SJCRH30 (cell line): Measurements from ENCODE around the gene FGG. TPM values are rescaled to one million over a fixed set of nuclear protein-coding genes. Genes with fewer than 3 reads are reported as not detected.

Experiments
- DNase-seq, 2 experiments: peaks; one replicate each; pipeline ENCODE4 v3.0.0-alpha.2; 2015 to 2020
- H3K27ac ChIP-seq: fragments of 250-450 bp; sonication (Bioruptor Pico); 2 replicates; pipeline ENCODE4 v1.5.1; 2020; ENCODE audit warnings: mild to moderate bottlenecking, moderate library complexity
- H3K27me3 ChIP-seq: fragments of 250-450 bp; sonication (Bioruptor Pico); 2 replicates; pipeline ENCODE4 v1.5.1; 2020; ENCODE audit warnings: mild to moderate bottlenecking, moderate library complexity
- H3K36me3 ChIP-seq: fragments of 250-450 bp; sonication (Bioruptor Pico); 2 replicates; pipeline ENCODE4 v1.5.1; 2020; ENCODE audit warnings: mild to moderate bottlenecking, moderate library complexity
- H3K4me1 ChIP-seq: fragments of 250-450 bp; sonication (Bioruptor Pico); 2 replicates; pipeline ENCODE4 v1.5.1; 2020; ENCODE audit warnings: mild to moderate bottlenecking, moderate library complexity
- H3K4me3 ChIP-seq: fragments of 250-450 bp; sonication (Bioruptor Pico); 2 replicates; pipeline ENCODE4 v1.5.1; 2020; ENCODE audit warnings: mild to moderate bottlenecking, moderate library complexity
- H3K9me3 ChIP-seq: fragments of 250-450 bp; sonication (Bioruptor Pico); replicated peaks from 2 replicates; pipeline ENCODE4 v1.5.1; 2020; ENCODE audit warnings: mild to moderate bottlenecking, moderate library complexity
- total RNA-seq: library from RNA; depleted of rRNA; stranded (reverse); fragments of >200 nt; shearing (Covaris generic); gene quantifications from 2 replicates; pipeline ENCODE4 v1.2.3, GENCODE V29; 2014

The FGG gene
- total RNA-seq, 1 experiment from 2014 or later, result not detected

DNA sequence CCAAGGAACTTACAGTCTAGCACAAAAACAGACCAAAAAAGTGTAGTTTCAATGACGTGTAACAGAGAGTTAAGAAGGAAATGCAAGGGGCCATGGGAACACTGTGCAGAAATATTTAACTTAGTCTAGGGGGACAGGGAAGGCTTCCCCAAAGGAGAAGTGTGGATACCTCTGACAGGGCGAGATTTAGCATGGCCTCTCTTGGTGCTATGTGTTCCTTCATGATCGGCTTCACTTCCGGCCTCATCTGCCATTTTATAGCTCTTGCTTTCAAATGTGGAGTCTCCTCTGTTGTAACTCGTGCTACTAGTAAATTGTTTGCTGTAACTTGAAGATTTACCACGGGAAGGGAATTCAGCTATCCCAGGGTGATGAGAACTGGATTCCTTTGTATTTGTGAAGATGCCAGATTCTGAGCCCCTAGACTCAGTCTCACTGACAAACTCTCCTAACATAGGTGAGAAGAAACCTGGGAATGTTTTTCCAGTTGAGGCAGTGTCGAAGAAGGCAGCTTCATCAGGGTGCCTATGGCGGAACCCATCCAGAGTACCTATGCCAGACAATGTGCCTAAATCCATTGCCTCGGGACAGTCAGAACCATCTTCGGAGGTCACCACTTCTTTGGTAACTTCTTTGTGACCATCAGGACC, 27.0 kb downstream of the FGG start:
- Histone ChIP-seq H3K27ac (no peak overlapping the region), H3K9me3 (no peaks in the 10 kb centered on the region), H3K27me3 (no peaks in the 10 kb centered on the region), H3K36me3 (no peaks in the 10 kb centered on the region), H3K4me1 (no peaks in the 10 kb centered on the region), H3K4me3 (no peak overlapping the region)
- DNase-seq, result no peak

- no peak for DNase-seq
- H3K9me3 ChIP-seq, result no peaks in the 10 kb centered on the region
- H3K36me3 ChIP-seq, result no peaks in the 10 kb centered on the region
- no peak overlapping the region for H3K4me3 ChIP-seq
- no peaks in the 10 kb centered on the region for H3K27me3 ChIP-seq
- no peaks in the 10 kb centered on the region for H3K4me1 ChIP-seq
- no peak overlapping the region for H3K27ac ChIP-seq
Observed at GRCh38 chr4:154584259-154584658, 28.2 kb downstream of the FGG start.

DNA sequence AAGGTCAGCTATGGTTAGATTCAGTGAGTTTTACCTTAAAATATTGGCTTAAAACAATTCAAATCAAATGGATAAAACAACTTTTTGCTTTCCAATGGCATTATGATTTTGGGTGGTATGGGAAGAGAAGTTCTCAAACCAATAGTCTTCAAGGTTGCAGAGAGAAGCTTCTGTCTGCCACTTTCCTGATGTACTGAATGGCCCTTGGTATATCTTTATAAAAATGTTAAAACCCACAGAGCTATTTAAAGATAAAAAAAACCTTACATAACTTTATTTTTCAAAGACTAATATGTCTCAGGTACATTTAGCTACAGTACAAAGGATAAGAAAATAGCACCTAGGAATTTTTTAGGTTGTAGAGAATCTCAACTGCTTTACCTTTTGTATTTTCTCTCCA, 28.8 kb downstream of the FGG start:
- no peaks in the 10 kb centered on the region for H3K27me3 ChIP-seq

GRCh38 chr4:154583230-154583629, 29.2 kb downstream of the FGG start:
- Histone ChIP-seq H3K9me3 (no peaks in the 10 kb centered on the region), H3K27me3 (no peaks in the 10 kb centered on the region), H3K36me3 (no peaks in the 10 kb centered on the region), H3K4me1 (no peaks in the 10 kb centered on the region), H3K27ac (no peak overlapping the region), H3K4me3 (no peak overlapping the region)
- DNase-seq, result no peak

More for the DNA sequence above, 28.8 kb downstream of the FGG start:
- H3K4me3 ChIP-seq, result no peak overlapping the region
- DNase-seq, result no peak
- no peaks in the 10 kb centered on the region for H3K4me1 ChIP-seq
- no peak overlapping the region for H3K27ac ChIP-seq
- H3K9me3 ChIP-seq, result no peaks in the 10 kb centered on the region
- no peaks in the 10 kb centered on the region for H3K36me3 ChIP-seq

- no peak for DNase-seq
- Histone ChIP-seq H3K27ac (no peak overlapping the region), H3K4me3 (no peak overlapping the region), H3K27me3 (no peaks in the 10 kb centered on the region), H3K4me1 (no peaks in the 10 kb centered on the region), H3K9me3 (no peaks in the 10 kb centered on the region), H3K36me3 (no peaks in the 10 kb centered on the region)
Observed at GRCh38 chr4:154582723-154583122, 29.7 kb downstream of the FGG start.

GRCh38 chr4:154579927-154580326, 32.5 kb downstream of the FGG start:
- no peak overlapping the region for H3K27ac ChIP-seq
- no peaks in the 10 kb centered on the region for H3K9me3 ChIP-seq
- no peaks in the 10 kb centered on the region for H3K4me1 ChIP-seq
- DNase-seq, result no peak
- H3K36me3 ChIP-seq, result no peaks in the 10 kb centered on the region
- no peaks in the 10 kb centered on the region for H3K27me3 ChIP-seq
- no peak overlapping the region for H3K4me3 ChIP-seq

GRCh38 chr4:154578919-154579318, 33.5 kb downstream of the FGG start:
- Histone ChIP-seq H3K27ac (no peak overlapping the region), H3K27me3 (no peaks in the 10 kb centered on the region), H3K36me3 (no peaks in the 10 kb centered on the region), H3K4me3 (no peak overlapping the region), H3K4me1 (no peaks in the 10 kb centered on the region), H3K9me3 (no peaks in the 10 kb centered on the region)
- DNase-seq, result no peak

- no peaks in the 10 kb centered on the region for H3K9me3 ChIP-seq
- no peak for DNase-seq
- no peaks in the 10 kb centered on the region for H3K27me3 ChIP-seq
- no peak overlapping the region for H3K27ac ChIP-seq
- no peak overlapping the region for H3K4me3 ChIP-seq
- H3K36me3 ChIP-seq, result no peaks in the 10 kb centered on the region
- no peaks in the 10 kb centered on the region for H3K4me1 ChIP-seq
Observed at GRCh38 chr4:154577324-154577723, 35.1 kb downstream of the FGG start.

DNA sequence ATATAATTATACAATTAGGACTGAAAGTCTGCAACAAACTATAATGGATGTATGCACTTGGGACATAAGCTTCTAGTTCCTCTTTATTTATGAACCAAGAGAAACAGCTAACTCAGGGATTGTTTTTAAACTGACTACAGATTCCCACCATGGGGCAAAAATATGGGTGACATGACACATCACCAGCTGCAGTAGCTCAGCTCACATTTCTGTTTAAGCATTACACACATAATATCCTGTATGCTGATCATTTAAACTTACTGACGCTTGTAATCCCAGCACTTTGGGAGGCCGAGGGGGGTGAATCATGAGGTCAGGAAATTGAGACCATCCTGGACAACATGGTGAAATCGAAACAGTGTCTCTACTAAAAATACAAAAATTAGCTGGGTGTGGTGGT, 38.1 kb downstream of the FGG start:
- H3K4me1 ChIP-seq, result no peaks in the 10 kb centered on the region
- no peak overlapping the region for H3K27ac ChIP-seq
- no peaks in the 10 kb centered on the region for H3K36me3 ChIP-seq
- H3K4me3 ChIP-seq, result no peak overlapping the region
- no peaks in the 10 kb centered on the region for H3K9me3 ChIP-seq
- no peaks in the 10 kb centered on the region for H3K27me3 ChIP-seq
- DNase-seq, result no peak

DNA sequence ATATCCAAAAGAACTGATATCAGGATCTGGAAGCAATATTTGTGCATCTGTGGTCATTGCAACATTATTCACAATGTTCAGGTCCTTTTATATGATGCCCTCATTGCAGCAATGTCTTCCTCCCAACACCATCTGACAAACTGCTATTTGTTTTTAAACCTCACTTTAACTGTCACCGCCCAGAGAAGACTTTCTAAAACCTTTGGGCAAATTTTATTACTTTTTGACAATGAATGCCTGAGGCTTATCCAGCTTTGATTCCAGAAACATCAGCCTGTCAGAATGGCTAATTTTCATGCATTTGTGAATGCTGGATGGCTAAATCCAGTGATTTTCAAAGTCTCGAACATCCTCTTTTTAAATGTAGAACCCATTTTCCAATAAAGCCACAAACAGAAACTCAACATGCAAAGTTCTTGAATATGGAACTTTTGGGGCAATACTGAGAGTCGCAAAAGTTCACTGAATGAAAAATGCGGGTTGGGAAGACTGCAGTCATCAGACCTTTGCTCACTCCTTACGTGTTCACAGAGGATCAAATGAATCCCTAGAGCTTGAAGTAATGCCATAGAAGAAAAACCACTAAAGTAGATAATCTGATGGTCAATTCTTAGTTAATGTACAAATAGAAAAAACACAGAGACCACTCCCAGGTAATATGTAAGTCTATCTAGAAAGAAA, 39.1 kb downstream of the FGG start:
- Histone ChIP-seq H3K9me3 (no peaks in the 10 kb centered on the region), H3K27me3 (no peaks in the 10 kb centered on the region), H3K4me3 (no peak overlapping the region), H3K27ac (no peak overlapping the region), H3K4me1 (no peaks in the 10 kb centered on the region), H3K36me3 (no peaks in the 10 kb centered on the region)
- DNase-seq, result no peak

DNA sequence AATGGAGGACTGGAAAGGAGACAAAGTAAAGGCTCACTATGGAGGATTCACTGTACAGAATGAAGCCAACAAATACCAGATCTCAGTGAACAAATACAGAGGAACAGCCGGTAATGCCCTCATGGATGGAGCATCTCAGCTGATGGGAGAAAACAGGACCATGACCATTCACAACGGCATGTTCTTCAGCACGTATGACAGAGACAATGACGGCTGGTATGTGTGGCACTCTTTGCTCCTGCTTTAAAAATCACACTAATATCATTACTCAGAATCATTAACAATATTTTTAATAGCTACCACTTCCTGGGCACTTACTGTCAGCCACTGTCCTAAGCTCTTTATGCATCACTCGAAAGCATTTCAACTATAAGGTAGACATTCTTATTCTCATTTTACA, 42.9 kb downstream of the FGG start:
- Histone ChIP-seq H3K4me1 (no peaks in the 10 kb centered on the region), H3K36me3 (no peaks in the 10 kb centered on the region), H3K27me3 (no peaks in the 10 kb centered on the region), H3K9me3 (no peaks in the 10 kb centered on the region), H3K4me3 (no peak overlapping the region), H3K27ac (no peak overlapping the region)
- no peak for DNase-seq

- Histone ChIP-seq H3K27ac (no peak overlapping the region), H3K4me3 (no peak overlapping the region), H3K4me1 (no peaks in the 10 kb centered on the region), H3K36me3 (no peaks in the 10 kb centered on the region), H3K9me3 (no peaks in the 10 kb centered on the region), H3K27me3 (no peaks in the 10 kb centered on the region)
- DNase-seq, result no peak
Observed at GRCh38 chr4:154569028-154569427, 43.4 kb downstream of the FGG start.

DNA sequence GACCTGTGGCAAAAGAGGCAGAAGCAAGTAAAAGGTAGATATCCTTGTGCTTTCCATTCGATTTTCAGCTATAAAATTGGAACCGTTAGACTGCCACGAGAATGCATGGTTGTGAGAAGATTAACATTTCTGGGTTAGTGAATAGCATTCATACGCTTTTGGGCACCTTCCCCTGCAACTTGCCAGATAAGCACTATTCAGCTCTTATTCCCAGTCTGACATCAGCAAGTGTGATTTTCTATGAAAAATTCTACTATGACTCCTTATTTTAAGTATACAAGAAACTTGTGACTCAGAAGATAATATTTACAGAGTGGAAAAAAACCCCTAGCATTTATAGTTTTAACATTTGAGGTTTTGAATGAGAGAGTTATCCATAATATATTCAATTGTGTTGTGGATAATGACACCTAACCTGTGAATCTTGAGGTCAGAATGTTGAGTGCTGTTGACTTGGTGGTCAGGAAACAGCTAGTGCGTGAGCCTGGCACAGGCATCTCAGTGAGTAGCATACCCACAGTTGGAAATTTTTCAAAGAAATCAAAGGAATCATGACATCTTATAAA, 45.7 kb downstream of the FGG start:
- no peak for DNase-seq
- no peak overlapping the region for H3K4me3 ChIP-seq

DNA sequence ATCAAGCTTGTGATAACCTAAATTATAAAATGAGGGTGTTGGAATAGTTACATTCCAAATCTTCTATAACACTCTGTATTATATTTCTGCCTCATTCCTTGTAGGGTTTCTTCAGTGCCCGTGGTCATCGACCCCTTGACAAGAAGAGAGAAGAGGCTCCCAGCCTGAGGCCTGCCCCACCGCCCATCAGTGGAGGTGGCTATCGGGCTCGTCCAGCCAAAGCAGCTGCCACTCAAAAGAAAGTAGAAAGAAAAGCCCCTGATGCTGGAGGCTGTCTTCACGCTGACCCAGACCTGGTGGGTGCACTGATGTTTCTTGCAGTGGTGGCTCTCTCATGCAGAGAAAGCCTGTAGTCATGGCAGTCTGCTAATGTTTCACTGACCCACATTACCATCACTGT, 46.8 kb downstream of the FGG start:
- Histone ChIP-seq H3K36me3 (no peaks in the 10 kb centered on the region), H3K27me3 (no peaks in the 10 kb centered on the region), H3K27ac (no peak overlapping the region), H3K4me3 (no peak overlapping the region), H3K4me1 (no peaks in the 10 kb centered on the region), H3K9me3 (no peaks in the 10 kb centered on the region)
- DNase-seq, result no peak

More for the DNA sequence above, 45.7 kb downstream of the FGG start:
- Histone ChIP-seq H3K9me3 (no peaks in the 10 kb centered on the region), H3K27ac (no peak overlapping the region), H3K27me3 (no peaks in the 10 kb centered on the region), H3K4me1 (no peaks in the 10 kb centered on the region), H3K36me3 (no peaks in the 10 kb centered on the region)

DNA sequence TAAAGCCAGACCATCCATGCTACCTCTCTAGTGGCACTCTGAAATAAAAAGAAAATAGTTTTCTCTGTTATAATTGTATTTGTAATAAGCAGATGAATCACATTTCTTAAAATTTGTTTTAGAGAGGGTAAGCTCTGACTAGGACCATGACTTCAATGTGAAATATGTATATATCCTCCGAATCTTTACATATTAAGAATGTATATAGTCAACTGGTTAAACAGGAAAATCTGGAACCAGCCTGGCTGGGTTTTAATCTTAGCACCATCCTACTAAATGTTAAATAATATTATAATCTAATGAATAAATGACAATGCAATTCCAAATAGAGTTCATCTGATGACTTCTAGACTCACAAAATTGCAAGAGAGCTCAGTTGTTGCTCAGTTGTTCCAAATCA, 48.1 kb downstream of the FGG start:
- H3K9me3 ChIP-seq, result no peaks in the 10 kb centered on the region
- DNase-seq, result no peak
- no peak overlapping the region for H3K4me3 ChIP-seq
- no peaks in the 10 kb centered on the region for H3K27me3 ChIP-seq
- no peaks in the 10 kb centered on the region for H3K4me1 ChIP-seq
- H3K27ac ChIP-seq, result no peak overlapping the region
- H3K36me3 ChIP-seq, result no peaks in the 10 kb centered on the region
